Inferior parietal cortex (tissue), 1 donor: ENCODE results near the gene C7orf57.
"Not testable (repeated sequence)": the region's sequence is repeated elsewhere in the genome, so short reads cannot be mapped to it uniquely, and the experiment has no call there.

Experiments used
- DNase-seq: peaks from one replicate; pipeline ENCODE4 v3.0.0-alpha.2; 2016; ENCODE audit errors: extremely low spot score

C7orf57 gene

DNA sequence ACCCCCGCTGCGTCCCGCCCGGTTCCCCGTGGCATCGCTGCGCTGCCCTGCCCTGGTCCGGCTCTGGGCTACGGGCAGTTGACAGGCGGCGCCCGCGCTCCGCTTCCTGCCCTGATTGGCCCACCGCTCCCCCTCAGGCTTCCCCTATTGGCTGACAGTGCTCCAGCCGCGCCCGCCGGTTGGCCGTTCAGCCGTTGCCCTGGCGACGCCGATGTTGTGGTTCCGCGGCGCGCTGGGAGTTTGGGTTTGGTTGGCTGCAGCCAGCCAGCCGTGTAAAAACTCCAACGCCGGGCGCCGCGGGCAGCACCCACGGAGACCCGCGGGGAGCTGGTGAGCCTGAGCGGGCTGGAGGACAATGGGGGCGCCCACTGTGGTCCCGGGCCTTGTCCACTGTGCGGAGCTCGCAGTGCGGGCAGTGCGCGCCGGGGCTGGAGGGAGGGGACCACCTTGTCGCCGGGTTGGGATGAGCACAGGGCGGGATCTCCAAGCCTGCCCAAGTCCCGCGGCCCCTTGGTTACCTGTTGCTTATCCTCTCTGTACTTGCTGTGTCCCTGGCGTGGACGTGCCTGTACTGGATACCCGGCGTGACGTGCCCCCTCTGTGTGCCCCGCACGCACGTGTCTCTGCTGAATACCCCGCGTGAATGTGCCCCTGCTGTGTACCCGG, at the start of gene C7orf57:
TSS of gene C7orf57 (plus strand) at position 243 of the 666 bp plus-strand sequence. CDS start 766 bp downstream, outside the sequence.
- DNase-seq: peak; percentile 81

GRCh38 chr7:47988496-47989386, 46.6 kb upstream of the C7orf57 start:
- DNase-seq: no peak

DNA sequence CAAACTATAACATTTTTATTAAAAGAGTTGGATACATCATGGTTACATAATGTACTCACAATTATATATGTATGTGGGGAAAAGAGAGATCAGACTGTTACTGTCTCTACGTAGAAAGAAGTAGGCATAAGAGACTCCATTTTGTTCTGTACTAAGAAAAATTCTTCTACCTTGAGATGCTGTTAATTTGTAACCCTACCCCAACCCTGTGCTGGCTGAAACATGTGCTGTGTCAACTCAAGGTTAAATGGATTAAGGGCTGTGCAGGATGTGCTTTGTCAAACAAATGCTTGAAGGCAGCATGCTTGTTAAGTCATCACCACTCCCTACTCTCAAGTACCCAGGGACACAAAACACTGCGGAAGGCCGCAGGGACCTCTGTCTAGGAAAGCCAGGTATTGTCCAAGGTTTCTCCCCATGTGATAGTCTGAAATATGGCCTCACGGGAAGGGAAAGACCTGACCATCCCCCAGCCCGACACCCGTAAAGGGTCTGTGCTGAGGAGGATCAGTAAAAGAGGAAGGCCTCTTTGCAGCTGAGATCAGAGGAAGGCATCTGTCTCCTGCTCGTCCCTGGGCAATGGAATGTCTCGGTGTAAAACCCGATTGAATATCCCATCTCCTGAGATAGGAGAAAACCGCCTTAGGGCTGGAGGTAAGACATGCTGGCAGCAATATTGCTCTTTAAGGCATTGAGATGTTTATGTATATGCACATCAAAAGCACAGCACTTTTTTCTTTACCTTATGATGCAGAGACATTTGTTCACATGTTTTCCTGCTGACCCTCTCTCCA, 45.5 kb upstream of the C7orf57 start:
- DNase-seq: not testable (repeated sequence)

DNA sequence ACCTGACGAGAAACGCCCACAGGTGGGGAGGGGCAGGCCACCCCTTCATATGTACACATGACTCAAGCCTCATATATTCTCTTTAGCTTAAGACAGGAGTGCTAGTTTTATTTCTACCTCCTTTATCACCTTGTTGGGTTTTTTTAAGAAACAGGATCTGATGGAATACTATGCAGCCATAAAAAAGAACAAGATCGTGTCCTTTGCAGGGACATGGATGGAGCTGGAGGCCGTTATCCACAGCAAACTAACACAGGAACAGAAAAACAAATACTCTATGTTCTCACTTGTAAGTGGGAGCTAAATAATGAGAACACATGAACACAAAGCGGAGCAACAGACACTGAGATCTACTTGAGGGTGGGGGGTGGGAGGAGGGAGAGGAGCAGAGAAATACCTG, 44.8 kb upstream of the C7orf57 start:
- no peak for DNase-seq

GRCh38 chr7:47991270-47991669, 44.1 kb upstream of the C7orf57 start:
- DNase-seq: no peak

DNA sequence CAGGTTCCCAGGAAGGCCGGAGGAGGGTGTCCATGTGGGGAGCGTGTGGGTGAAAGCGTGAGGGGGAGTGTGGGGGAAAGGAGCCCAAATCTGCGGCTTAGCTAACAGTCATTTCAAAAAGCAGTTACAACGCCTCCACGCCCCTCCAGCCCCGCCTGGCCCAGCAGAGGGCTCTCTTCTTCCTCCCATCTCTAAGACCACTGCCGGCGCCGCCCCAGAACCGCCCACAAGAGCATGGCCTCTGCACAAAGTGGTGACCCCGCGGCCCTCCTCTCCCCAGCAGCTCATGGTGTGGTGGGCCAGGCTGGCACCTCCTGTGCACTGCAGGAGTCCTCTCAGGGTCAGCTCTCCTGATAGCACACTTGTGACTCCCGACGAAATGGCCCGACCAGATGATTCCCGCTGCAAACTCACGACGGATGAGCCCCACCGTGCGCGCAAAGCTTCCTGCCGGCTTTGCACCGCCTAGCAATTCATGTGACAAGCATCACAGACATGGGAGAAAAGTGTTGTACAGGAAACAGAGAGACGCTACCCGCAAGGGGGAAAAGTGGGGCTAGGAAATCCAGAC, 43.5 kb upstream of the C7orf57 start:
- peak; percentile 46 for DNase-seq

DNA sequence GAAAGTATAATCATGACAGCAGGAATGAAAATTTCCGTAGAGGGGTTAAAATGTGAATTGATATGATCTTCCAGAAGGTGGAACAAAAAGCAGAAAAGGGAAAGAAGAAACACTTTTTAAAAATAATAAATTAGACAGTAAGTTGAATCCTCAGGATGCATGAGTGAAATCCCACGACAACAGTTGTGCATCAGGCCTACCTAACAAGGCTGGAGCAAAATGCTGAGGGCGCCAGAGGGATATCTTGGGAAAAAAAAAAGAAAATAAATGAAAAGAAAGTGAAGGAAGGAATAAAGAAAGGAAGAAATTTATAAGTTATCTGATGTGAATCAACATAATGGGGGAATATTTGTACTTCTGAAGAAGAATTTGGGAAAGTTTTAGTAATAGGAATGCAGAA, 42.9 kb upstream of the C7orf57 start:
- DNase-seq: no peak

GRCh38 chr7:47999413-47999812, 35.9 kb upstream of the C7orf57 start:
- DNase-seq: no peak

DNA sequence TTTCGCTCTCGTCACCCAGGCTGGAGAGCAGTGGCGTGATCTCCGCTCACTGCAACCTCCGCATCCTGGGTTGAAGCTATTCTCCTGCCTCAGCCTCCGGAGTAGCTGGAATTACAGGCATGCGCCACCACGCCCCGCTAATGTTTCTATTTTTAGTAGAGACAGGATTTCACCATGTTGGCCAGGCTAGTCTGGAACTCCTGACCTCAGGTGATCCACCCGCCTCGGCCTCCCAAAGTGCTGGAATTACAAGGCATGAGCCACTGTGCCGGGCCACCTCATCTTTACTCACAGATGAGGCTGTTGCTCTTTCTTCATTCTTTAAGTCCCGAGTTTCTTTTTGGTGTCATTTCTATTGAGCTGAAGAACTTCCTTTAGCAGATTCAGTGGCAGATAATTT, 35.2 kb upstream of the C7orf57 start:
- not testable (repeated sequence) for DNase-seq

DNA sequence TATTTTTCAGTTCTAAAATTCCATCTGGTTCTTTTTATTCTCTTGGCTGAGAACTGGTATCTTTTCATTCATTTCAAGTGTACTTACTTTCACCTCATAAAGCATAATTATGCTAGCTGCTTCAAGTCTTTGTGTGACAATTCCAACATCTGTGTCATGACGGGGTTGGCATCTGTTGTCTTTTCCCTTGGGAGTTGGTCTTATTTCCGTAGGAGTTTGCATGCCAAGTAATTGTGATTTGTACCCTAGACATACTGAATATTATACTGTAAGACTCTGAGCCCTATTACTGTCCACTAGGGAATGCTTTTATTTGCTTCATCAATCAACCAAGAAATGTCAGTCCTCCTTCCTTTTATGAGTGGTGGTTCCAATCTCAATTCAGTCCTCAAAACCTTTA, 31.3 kb upstream of the C7orf57 start:
- DNase-seq: no peak

GRCh38 chr7:48004638-48005037, 30.7 kb upstream of the C7orf57 start:
- no peak for DNase-seq

- no peak for DNase-seq
Measured at GRCh38 chr7:48006866-48007265, 28.5 kb upstream of the C7orf57 start.

DNA sequence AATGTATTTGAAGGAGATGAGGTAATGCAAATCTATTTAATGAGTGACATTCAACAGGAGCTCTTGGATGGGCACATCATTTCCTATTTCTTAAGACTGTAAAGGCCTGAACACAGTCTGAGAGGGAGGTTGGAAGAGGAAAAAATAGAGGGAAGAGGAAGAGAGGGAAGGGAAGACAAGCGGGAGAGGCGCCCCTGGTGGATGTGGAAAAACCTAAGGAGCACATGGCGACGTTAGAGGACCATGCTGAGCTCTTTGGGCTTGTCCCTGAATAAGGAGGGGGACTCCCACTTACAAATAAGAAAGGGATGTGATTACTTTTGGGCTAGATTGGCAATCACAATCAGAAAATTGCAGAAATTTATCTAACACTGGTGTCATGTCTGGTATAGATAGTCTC, 26.1 kb upstream of the C7orf57 start:
- DNase-seq: no peak

DNA sequence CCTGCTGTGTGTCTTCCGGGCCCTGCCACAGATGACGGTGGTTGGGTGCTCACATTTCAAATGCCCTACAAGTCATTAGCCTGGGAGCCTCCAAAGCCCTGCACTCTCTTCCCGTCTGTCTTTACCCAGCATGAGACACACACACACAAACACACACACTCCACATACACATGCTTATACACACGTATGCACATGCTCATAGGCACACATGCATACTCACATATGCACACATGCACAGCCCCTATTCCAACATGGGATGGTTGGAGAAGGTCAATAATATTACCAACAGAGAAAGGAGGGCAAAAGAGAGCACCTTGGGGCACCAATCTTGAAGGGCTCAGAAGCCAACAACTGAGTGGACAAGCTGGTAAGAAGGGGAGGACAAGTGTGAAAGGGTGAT, 25.4 kb upstream of the C7orf57 start:
- no peak for DNase-seq

DNA sequence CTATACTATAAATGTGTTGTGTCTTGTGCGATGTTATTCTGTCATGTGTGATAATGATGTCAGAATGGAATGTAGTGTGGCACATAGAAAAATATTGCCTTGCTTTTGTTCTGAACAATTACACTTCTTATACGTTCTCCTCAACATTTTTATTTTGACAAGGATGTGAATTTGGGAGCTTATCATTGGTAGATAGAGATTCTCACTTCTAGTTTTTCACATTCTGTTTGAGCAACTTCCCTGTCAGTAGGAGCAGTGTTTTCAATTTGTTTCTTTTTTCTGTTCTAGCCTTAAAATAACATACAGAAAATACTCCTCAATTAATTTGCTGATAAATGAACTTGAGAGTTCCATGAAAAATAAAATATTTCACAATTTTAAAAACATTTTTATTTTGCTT, 24.0 kb upstream of the C7orf57 start:
- no peak for DNase-seq

DNA sequence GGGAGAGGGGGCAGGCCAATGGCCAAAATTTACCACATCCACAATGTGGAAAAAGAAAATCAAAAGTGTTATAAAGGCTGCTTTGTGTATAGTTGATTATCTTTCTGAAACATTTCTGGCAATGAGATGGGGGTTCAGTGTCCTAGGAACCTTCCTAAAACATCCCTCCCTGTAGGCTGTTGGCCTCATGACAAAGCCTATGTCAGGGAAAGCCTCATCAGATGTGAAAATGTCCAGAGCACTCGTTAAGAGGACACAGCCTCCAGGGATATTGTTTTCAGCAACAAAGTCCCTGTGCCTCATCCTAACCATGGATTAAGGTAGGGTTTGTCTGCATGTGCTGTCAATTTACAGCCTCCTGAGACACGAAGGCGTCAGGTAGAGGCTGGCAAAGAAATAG, 23.4 kb upstream of the C7orf57 start:
- DNase-seq: no peak

DNA sequence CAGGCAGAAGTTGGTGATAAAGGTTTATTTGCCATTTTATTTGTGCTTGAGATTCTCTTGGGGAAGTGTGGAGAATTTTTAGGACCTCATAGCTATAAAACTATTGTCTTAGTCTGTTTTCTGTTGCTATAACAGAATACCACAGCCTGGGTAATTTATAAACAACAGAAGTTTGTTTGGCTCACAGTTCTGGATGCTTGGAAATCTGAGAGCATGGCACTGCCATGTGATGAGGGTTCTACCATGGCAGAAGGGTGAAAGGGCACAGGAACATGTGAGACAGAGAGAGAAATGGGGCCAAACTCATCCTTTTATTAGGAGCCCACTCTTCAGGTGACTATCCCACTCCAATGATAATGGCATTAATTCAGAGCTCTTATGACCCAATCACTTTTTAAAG, 18.7 kb upstream of the C7orf57 start:
- DNase-seq: no peak

- DNase-seq: no peak
Measured at GRCh38 chr7:48017674-48018073, 17.7 kb upstream of the C7orf57 start.

GRCh38 chr7:48025624-48026023, 9.7 kb upstream of the C7orf57 start:
- DNase-seq: no peak

- no peak for DNase-seq
Measured at GRCh38 chr7:48028938-48029337, 6.4 kb upstream of the C7orf57 start, which contains the start of gene SUN3. TSS of gene SUN3 (minus strand) at chr7:48029107. CDS start at chr7:48028938, 169 bp downstream.

- DNase-seq: no peak
Measured at GRCh38 chr7:48031111-48031510, 4.2 kb upstream of the C7orf57 start.

DNA sequence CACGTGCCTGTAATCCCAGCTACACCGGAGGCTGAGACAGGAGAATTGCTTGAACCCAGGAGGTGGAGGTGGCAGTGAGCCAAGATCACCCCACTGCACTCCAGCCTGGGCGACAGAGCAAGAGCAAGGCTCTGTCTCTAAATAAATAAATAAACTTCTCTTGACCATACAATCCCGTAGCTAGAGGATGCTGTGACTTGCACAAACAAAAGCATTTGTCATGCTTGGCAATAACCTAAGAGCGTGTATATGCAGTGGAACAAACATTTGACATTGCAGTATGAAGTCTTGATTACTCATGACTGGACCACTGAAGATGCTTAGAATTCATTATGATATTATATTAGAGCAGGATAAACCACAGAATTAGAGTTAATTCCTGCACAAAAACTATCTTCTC, 1.4 kb upstream of the C7orf57 start:
- DNase-seq: no peak
